Stimulated activated CD8-positive, alpha-beta memory T cell treated with anti-CD3 and anti-CD28 coated beads, Interleukin-2, amount 100 ng/mL, for 48 hours (primary cell): ENCODE results near the gene PSENEN.

ENCODE experiments used
- DNase-seq, 2 donors: peaks; one replicate each; pipeline ENCODE4 v3.0.0-alpha.2; 2020; ENCODE audit warnings: low read depth in 2 of 2

PSENEN gene

DNA sequence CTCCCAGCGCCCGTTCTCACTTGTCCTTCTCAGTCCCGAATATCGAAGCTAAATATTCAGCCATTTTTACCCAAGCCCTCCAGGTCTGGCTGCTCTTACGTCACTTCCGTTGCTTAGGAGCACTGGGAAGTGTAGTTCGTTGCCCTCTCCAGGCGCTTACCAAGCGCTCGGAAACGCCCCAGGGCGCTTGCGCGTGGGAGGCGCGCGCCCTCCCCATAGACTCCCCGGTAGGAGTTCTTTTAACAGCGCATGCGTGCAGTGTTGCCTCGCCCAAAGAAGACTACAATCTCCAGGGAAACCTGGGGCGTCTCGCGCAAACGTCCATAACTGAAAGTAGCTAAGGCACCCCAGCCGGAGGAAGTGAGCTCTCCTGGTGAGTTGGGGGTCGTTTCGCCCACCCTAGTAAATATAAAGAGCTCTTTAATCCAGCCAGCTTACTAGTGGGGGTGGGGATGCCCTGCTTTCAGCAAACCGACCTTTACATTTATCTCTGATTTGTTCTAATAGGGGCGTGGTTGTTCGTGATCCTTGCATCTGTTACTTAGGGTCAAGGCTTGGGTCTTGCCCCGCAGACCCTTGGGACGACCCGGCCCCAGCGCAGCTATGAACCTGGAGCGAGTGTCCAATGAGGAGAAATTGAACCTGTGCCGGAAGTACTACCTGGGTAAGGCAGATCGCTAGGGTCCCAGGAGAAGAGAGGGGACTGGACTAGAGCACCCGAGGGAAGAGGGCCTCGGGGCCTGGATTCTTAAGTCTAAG, at the start of gene PSENEN, which contains the start of gene U2AF1L4:
PSENEN (plus strand) TSS at position 324 of the 759 bp plus-strand sequence; CDS start at position 604, 280 bp downstream.
U2AF1L4 (minus strand) TSS at position 91 of the 759 bp plus-strand sequence; CDS start at position 64, 27 bp downstream.
- DNase-seq, result peak; percentile 88 to 92

DNA sequence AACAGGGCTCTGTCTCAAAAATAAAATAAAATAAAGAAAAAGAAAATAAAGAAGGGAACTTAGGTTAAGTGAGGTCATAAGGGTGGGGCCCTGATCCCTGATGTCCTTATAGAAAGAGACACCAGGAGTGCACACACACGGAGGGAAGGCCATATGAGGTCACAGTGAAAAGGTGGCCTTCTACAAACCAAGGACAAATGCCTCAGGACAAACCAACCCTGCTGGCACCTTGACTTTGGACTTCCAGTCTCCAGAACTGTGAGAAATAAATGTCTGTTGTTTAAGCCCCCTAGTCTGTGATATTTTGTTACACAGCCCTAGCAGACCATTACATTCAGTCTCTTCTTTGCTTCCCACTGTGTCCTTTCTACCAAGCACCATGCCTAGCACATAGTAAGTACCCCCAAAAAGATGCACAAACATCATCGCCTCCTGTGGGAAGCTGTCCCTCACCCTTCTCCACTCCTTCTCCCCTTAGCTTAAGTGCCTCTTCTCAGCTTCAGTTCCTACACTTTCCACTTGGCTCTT, 49.5 kb upstream of the PSENEN start:
- DNase-seq, result no peak

GRCh38 chr19:35696835-35697234, 48.6 kb upstream of the PSENEN start:
- DNase-seq, result no peak

- peak; percentile 84 to 91 for DNase-seq
Measured at GRCh38 chr19:35702223-35703012, 43.0 kb upstream of the PSENEN start.

DNA sequence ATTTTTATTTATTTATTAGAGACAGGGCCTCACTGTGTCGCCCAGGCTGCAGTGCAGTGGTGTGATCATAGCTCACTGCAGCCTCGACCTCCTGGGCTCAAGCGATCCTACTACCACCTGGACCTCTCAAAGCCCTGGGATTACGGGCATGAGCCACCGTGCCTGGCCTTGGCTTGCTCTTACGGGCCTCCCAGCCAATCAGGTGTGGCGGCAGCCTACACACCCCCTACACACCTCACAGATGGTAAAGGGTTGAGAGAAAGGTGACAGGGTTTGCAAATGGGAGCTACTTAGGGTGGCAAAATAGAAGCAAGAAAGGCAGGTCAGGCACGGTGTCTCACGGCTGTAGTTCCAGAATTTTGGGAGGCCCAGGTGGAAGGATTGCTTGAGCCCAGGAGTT, 42.1 kb upstream of the PSENEN start:
- DNase-seq, result no peak

GRCh38 chr19:35704218-35704617, 41.2 kb upstream of the PSENEN start, which contains the start of gene ZBTB32:
Gene ZBTB32 (plus strand): TSS chr19:35704558. CDS start chr19:35714627, 10,069 bp downstream.
- no peak for DNase-seq

DNA sequence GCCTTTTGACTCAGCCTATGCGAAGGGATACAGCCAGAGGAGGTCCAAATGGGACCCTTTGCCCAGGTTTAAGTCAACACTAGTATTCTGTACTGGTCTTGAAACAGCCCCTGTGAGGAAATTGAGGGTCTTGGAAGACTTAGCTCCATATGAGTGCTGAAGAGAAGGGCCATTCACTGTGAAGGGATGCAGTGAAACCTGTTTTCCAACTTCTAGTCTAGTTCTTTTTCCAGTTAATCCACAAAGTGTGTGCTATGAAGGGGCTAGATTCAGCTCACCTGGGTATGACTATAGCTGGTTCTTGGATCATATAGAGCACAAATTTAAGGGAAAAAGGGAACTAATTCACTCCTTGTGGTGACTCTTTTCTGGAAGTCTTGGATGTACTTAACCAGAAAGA, 37.1 kb upstream of the PSENEN start:
- no peak for DNase-seq

DNA sequence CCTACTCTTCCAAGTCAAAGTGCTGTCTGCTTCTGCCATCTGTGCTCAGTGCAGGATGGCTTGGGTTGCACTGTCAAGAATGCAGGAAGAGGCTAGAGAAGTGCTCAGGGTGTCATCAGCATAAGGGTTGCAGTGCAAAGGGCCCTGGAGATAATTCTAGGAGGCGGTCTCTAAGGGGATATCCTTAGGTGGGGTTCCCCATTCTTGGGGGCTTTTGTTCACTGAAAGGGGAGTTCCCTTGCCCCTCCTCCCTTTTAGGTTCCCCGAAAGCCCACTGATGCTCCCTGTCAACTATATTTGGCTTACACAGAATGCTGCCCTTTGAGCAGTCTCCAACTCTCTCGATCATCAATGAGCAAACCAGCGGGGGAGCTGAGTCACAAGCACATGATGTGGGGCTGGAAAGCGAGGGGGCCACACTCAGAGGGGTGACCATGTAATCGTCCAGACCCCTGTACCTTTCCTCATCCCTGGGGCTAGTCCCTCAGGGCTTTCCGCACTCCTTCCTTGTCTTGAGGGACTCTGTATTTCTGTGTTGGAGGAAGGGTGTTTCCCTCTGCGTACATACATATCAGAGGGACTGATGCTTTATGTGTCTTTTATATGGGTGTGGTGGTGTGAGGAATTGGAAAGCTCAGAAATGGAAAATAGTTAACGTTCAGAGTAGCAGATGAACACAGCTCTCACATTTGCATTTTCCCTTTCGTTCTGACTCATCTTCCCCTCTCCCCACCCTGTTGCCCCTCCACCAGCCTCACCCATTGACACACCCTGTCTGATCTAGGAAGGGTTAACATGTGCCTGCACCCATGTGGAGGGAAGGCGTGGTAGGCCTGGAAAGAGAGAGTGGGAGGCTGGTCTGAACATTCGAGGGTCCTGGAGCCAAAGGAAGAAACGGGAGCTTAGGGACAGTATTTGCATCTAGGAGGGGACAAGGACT, 34.4 kb upstream of the PSENEN start:
- DNase-seq, result peak; percentile 58 to 61

DNA sequence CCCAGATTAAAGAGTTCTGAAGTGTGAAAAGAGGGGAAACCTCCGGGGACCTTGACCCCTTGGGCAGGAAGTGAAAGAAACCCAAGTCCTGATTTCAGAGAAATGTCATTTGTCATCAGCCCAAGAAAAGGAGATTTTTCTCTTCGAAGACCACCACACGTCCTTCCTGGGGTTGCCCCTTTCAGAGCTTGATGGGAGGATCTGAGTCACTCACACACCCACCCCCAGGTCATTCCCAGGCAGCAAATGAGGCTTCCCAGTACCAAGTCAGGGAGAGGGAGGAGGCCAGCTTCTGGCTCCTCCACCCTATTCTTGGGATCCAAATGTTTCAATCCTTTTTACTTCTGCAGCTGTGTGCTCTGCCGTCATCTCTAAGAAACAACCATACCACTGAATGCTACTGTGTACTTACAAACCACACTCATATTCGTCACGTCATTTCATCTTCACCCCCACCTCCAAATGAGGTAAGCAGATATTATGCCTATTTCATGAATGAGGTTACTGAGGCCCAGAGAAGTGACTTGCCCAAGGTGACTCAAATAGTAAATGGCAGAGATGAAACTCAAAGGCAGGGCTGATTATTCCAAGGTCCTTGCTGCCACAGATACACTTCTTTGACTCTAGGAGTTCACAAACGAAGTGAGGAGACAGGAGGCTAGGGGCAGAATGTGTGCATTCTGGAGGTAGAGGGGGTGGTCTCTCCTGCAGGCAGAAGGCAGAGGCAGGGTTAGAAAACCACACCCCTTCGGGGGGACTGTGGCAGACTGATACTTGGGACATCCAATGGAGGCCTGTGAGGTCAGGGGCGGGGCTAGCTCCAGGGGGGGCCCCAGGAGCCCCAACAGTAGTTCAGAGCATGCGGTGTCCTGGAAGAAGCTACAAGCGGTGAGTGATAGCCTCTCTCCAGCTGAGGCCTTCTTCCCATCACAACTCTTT, 32.6 kb upstream of the PSENEN start:
- DNase-seq, result peak; percentile 81 to 82

DNA sequence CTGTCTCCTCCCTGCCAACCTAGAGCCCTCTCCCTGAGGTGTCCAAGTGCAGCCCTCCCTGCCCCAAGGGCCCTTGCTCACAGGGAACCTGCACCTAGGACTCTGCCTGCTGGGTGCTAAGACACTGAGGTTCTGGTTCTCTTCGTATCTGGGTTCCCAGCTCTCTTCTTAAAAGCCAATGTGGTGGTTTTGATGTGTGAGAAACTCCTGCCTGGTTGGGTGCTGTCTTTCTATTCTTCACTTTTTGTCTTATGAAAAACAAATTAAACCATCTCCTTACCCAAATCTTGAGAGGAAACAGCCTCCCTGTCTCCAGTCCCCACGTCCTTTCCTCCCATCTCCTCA, 32.0 kb upstream of the PSENEN start:
- DNase-seq, result no peak

DNA sequence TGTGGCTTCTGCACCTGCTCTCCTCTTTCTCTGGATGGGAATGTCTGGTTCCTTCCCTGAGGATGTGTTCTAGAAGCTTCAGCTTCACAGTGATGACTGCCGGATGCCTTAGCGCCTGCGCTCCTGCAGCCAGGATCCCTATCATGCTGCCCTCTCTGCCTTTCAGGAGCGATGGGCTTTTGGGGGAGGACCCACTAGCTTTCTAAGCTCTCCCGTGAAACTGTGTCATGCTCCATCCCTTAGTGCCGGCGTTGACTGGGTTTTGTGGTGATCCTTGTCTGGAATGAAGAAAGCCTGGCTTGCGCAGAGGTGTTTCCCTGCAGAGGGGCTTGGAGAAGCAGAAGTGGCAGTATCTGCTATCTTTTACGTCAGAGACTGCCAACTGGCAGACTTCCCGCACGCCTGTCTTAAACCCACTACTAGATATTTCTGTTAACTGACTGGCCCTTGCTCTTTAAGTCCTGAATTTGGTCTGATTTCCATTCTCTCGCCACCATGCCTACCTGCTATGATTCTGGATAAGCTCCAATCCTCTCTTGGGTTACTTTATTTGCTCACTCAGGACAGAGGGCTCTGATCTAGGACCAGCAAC, 31.5 kb upstream of the PSENEN start:
- DNase-seq, result no peak

GRCh38 chr19:35714601-35715354, 30.7 kb upstream of the PSENEN start:
- no peak for DNase-seq

- no peak for DNase-seq
Measured at GRCh38 chr19:35715355-35715809, 30.1 kb upstream of the PSENEN start.

DNA sequence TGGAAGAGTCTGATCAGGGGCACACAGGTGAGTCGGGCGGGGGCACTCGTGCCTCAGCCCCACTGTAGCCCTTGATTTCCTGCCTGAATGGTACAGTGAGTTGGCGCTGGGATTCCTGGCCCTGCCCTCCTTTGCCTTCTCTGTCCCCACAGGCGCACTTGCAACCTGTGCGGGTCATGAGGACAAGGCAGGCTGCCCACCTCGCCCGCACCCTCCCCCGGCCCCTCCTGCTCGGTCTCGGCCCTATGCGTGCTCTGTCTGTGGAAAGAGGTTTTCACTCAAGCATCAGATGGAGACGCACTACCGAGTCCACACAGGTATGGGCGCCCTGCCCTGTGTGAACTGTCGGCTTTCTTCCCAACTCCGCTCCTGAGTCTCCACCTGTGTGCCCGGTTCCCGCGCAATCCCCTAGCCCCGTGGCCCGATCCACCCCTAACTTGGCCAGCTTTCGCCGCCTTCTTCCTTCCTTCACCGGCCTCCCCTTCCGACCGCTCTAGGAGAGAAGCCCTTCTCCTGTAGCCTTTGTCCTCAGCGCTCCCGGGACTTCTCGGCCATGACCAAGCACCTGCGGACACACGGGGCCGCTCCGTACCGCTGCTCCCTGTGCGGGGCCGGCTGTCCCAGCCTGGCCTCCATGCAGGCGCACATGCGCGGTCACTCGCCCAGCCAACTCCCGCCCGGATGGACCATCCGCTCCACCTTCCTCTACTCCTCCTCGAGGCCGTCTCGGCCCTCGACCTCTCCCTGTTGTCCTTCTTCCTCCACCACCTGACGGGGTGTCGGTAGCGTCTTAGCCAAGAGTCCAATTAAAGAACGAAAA, 29.3 kb upstream of the PSENEN start:
- no peak for DNase-seq

DNA sequence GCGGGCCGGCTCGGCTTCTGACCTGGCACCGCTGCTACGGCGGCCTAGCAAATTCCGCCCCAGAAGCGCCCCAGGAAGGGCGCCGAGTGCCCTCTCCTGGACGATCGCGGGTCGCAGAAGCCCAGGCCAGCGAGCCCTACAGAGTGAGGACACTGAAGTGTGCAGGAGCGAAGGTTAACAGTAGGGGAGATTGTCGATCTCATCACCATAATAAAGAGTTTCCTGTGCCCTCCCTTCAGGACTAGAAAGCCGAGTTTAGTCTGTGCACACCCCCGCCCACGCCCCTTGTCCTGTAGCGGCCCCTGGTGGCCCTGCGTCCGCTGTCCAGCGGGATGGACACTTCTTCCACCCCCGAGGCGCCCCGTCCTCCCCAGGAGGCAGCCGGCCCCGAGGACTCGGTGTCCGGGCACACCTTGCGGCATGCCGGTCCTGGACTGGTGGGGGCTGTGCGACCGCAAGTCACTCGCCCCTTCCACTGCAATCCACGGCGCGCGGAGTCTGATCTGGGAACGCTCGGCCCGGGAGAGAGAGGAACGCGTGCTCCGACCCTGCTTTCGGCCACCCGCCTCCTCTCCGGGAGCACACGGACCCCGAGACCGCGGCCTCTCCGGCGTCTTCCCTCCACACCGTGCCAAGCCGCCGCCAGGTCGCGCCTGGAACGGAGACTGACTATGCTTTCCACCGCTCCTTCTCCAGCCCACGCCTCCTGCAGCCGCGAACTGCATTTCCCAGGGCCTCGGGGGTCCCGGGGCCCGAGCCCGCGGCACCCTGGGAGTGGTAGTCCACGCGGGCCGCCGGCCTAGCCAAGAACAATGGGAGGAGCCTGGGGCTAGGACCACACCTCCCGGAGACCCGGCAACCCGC, 28.4 kb upstream of the PSENEN start:
- DNase-seq, result peak; percentile 73 to 93

- peak in 1 of 2 donors; percentile 93 for DNase-seq
Measured at GRCh38 chr19:35717665-35718344, 27.6 kb upstream of the PSENEN start, which contains the start of gene KMT2B. Gene KMT2B (plus strand): TSS chr19:35718003. CDS start chr19:35718019, 16 bp downstream.
